ENCODE data around the gene HOXA3.

DNA sequence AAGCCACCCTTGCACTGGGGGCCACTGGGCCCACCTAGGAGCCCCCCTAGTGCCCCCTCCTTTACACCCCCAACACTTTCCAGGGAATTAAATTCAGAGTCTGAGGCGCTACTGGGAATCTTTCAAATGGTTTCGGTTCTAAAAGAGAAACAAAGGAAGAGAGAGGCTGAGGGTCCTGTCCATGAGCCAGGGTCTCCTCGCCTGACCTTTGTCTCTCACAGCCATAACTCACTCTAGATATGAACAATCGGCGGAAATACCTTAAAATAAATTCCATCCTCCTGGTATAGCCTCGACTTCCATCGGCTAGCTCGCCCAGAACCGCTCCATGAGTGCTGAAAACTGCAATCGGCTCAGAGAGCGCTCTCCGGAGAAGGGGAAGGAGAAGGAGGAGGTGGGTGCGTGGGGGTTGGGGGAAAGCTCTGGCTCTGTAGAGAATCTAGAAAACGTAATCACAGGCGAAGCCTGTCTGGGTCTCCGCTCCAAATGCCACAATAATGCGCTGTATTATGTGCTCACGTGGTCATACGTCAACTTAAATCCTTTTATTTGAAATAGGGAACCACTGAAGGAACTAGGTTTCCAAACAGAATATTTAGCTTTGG lies 34.4 kb downstream of the HOXA3 start:
- TF ChIP-seq POLR2A (IDR thresholded peaks at IDR 0.05) = no peak
- TF ChIP-seq, protein P1, sequence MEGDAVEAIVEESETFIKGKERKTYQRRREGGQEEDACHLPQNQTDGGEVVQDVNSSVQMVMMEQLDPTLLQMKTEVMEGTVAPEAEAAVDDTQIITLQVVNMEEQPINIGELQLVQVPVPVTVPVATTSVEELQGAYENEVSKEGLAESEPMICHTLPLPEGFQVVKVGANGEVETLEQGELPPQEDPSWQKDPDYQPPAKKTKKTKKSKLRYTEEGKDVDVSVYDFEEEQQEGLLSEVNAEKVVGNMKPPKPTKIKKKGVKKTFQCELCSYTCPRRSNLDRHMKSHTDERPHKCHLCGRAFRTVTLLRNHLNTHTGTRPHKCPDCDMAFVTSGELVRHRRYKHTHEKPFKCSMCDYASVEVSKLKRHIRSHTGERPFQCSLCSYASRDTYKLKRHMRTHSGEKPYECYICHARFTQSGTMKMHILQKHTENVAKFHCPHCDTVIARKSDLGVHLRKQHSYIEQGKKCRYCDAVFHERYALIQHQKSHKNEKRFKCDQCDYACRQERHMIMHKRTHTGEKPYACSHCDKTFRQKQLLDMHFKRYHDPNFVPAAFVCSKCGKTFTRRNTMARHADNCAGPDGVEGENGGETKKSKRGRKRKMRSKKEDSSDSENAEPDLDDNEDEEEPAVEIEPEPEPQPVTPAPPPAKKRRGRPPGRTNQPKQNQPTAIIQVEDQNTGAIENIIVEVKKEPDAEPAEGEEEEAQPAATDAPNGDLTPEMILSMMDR (IDR thresholded peaks at IDR 0.05) = no peak

All from breast epithelium (tissue), 3 donors.